GM19099 (cell line): ENCODE data around the gene ZNF625.

Source experiments
- POLR2A ChIP-seq: IDR thresholded peaks from 3 replicates; pipeline ENCODE4 v1.6.1; 2011; ENCODE audit warnings: low read depth; ENCODE audit not compliant: insufficient read length; ENCODE audit errors: extremely low read depth

The ZNF625 gene

GRCh38 chr19:12141405-12141736, 15.2 kb downstream of the ZNF625 start:
- no peak for TF ChIP-seq POLR2A

GRCh38 chr19:12140545-12141404, 15.8 kb downstream of the ZNF625 start:
- TF ChIP-seq POLR2A: no peak

- TF ChIP-seq POLR2A: peak; percentile 54
Observed at GRCh38 chr19:12139885-12140544, 16.5 kb downstream of the ZNF625 start, which contains the start of gene ZNF20. Gene ZNF20 (minus strand): TSS chr19:12140350. CDS start chr19:12140182, 168 bp downstream.

GRCh38 chr19:12139269-12139668, 17.3 kb downstream of the ZNF625 start:
- TF ChIP-seq POLR2A: no peak

- no peak for TF ChIP-seq POLR2A
Observed at GRCh38 chr19:12137221-12137940, 19.2 kb downstream of the ZNF625 start.

- TF ChIP-seq POLR2A: no peak
Observed at GRCh38 chr19:12133069-12133468, 23.5 kb downstream of the ZNF625 start.

GRCh38 chr19:12126707-12127106, 29.8 kb downstream of the ZNF625 start:
- no peak for TF ChIP-seq POLR2A

- TF ChIP-seq POLR2A: no peak
Observed at GRCh38 chr19:12117201-12117970, 39.1 kb downstream of the ZNF625 start.

GRCh38 chr19:12113121-12113520, 43.4 kb downstream of the ZNF625 start:
- no peak for TF ChIP-seq POLR2A

GRCh38 chr19:12112701-12113100, 43.8 kb downstream of the ZNF625 start:
- TF ChIP-seq POLR2A: no peak

- no peak for TF ChIP-seq POLR2A
Observed at GRCh38 chr19:12111943-12112637, 44.4 kb downstream of the ZNF625 start.

GRCh38 chr19:12111176-12111575, 45.4 kb downstream of the ZNF625 start:
- no peak for TF ChIP-seq POLR2A

- no peak for TF ChIP-seq POLR2A
Observed at GRCh38 chr19:12098040-12098439, 58.5 kb downstream of the ZNF625 start.

- TF ChIP-seq POLR2A: no peak
Observed at GRCh38 chr19:12095111-12095790, 61.3 kb downstream of the ZNF625 start.
